ENCODE measurements around the gene LHFPL2. TPM values are rescaled to one million over a fixed set of nuclear protein-coding genes. Genes with fewer than 3 reads are reported as not detected.

Gene LHFPL2
- total RNA-seq, 4 donors from 2014 or later, result 14.7 to 127 (median 28.0) TPM

GRCh38 chr5:78587081-78587774 lies 61.3 kb downstream of the LHFPL2 start:
- H3K27ac ChIP-seq, result peak overlapping the region in 1 of 2 donors; percentile 34
- intact Hi-C loops (cut with DNase I; ENCODE audit: low total_unique reads), result no loop called here
- H3K9me3 ChIP-seq, result no peaks in the 10 kb centered on the region
- H3K27me3 ChIP-seq, result no peaks in the 10 kb centered on the region
- no peak for DNase-seq
- H3K4me3 ChIP-seq, result no peak overlapping the region
- TF ChIP-seq CTCF (IDR thresholded peaks at IDR 0.05) (no peak), POLR2A (IDR thresholded peaks at IDR 0.05) (no peak)
- no peaks in the 10 kb centered on the region for H3K4me1 ChIP-seq
- no peaks in the 10 kb centered on the region for H3K36me3 ChIP-seq

- no peaks in the 10 kb centered on the region for H3K36me3 ChIP-seq
- H3K9me3 ChIP-seq, result no peaks in the 10 kb centered on the region
- intact Hi-C loops (cut with DNase I; ENCODE audit: low total_unique reads), result no loop called here
- H3K4me1 ChIP-seq, result no peaks in the 10 kb centered on the region
- H3K4me3 ChIP-seq, result no peak overlapping the region
- H3K27ac ChIP-seq, result no peak overlapping the region
- TF ChIP-seq POLR2A (IDR thresholded peaks at IDR 0.05), result no peak
- no peak for TF ChIP-seq CTCF (IDR thresholded peaks at IDR 0.05)
- no peak for DNase-seq
- no peaks in the 10 kb centered on the region for H3K27me3 ChIP-seq
These were observed 62.3 kb downstream of the LHFPL2 start for GRCh38 chr5:78586251-78586650.

GRCh38 chr5:78578015-78578414 lies 70.6 kb downstream of the LHFPL2 start:
- DNase-seq, result no peak
- Histone ChIP-seq H3K9me3 (no peaks in the 10 kb centered on the region), H3K4me1 (no peaks in the 10 kb centered on the region), H3K27me3 (no peaks in the 10 kb centered on the region), H3K27ac (peak overlapping the region; percentile 61 to 67), H3K36me3 (no peaks in the 10 kb centered on the region), H3K4me3 (no peak overlapping the region)
- TF ChIP-seq CTCF (IDR thresholded peaks at IDR 0.05) (no peak), POLR2A (IDR thresholded peaks at IDR 0.05) (no peak)
- intact Hi-C loops (cut with DNase I; ENCODE audit: low total_unique reads), result no loop called here

GRCh38 chr5:78577071-78577807 lies 71.3 kb downstream of the LHFPL2 start:
- DNase-seq, result peak in 1 of 2 donors; percentile 52
- Histone ChIP-seq H3K9me3 (no peaks in the 10 kb centered on the region), H3K27ac (peak overlapping the region; percentile 61 to 67), H3K4me1 (no peaks in the 10 kb centered on the region), H3K36me3 (no peaks in the 10 kb centered on the region), H3K4me3 (no peak overlapping the region), H3K27me3 (no peaks in the 10 kb centered on the region)
- TF ChIP-seq POLR2A (IDR thresholded peaks at IDR 0.05) (no peak), CTCF (IDR thresholded peaks at IDR 0.05) (no peak)
- intact Hi-C loops (cut with DNase I; ENCODE audit: low total_unique reads), result no loop called here

GRCh38 chr5:78576376-78576775 lies 72.2 kb downstream of the LHFPL2 start:
- Histone ChIP-seq H3K36me3 (no peaks in the 10 kb centered on the region), H3K4me1 (no peaks in the 10 kb centered on the region), H3K27ac (no peak overlapping the region), H3K9me3 (no peaks in the 10 kb centered on the region), H3K4me3 (no peak overlapping the region), H3K27me3 (no peaks in the 10 kb centered on the region)
- no peak for DNase-seq
- intact Hi-C loops (cut with DNase I; ENCODE audit: low total_unique reads), result no loop called here
- TF ChIP-seq CTCF (IDR thresholded peaks at IDR 0.05) (no peak), POLR2A (IDR thresholded peaks at IDR 0.05) (no peak)

All from uterus (tissue), 4 donors.